GM21515 (cell line): ENCODE measurements around the gene TMEM201.

Source experiments
- ATAC-seq: cut with Tn5 transposase; IDR thresholded peaks from one replicate; pipeline ENCODE4 v1.9.1; 2021; ENCODE audit not compliant: unreplicated experiment

TMEM201 gene

GRCh38 chr1:9576903-9577302, 11.8 kb upstream of the TMEM201 start:
- no peak for ATAC-seq

GRCh38 chr1:9577423-9577822, 11.3 kb upstream of the TMEM201 start:
- ATAC-seq: no peak

- ATAC-seq: no peak
These were observed 7.8 kb upstream of the TMEM201 start for GRCh38 chr1:9580942-9581341.

GRCh38 chr1:9586147-9586766, 2.5 kb upstream of the TMEM201 start:
- ATAC-seq: no peak

GRCh38 chr1:9589144-9589718, 520 bp downstream of the TMEM201 start:
- ATAC-seq: peak; percentile 13

GRCh38 chr1:9589719-9590157, 1.0 kb downstream of the TMEM201 start:
- no peak for ATAC-seq

- no peak for ATAC-seq
These were observed 1.5 kb downstream of the TMEM201 start for GRCh38 chr1:9590201-9590600.

GRCh38 chr1:9590945-9591668, 2.4 kb downstream of the TMEM201 start:
- ATAC-seq: no peak

GRCh38 chr1:9591669-9592509, 3.2 kb downstream of the TMEM201 start:
- ATAC-seq: no peak

GRCh38 chr1:9592510-9593075, 3.9 kb downstream of the TMEM201 start:
- ATAC-seq: no peak

GRCh38 chr1:9593147-9593491, 4.4 kb downstream of the TMEM201 start:
- no peak for ATAC-seq

- no peak for ATAC-seq
These were observed 5.1 kb downstream of the TMEM201 start for GRCh38 chr1:9593492-9594465.

- no peak for ATAC-seq
These were observed 5.9 kb downstream of the TMEM201 start for GRCh38 chr1:9594471-9595155.

- ATAC-seq: no peak
These were observed 6.7 kb downstream of the TMEM201 start for GRCh38 chr1:9595156-9595967.

- ATAC-seq: no peak
These were observed 7.2 kb downstream of the TMEM201 start for GRCh38 chr1:9595968-9596340.

GRCh38 chr1:9596415-9597123, 7.9 kb downstream of the TMEM201 start:
- ATAC-seq: no peak

- ATAC-seq: no peak
These were observed 8.9 kb downstream of the TMEM201 start for GRCh38 chr1:9597361-9598315.
